ENCODE measurements around the gene C1orf122. TPM values are rescaled to one million over a fixed set of nuclear protein-coding genes. Genes with fewer than 3 reads are reported as not detected.

The C1orf122 gene
- total and polyA plus RNA-seq, 4 donors: 19.5 to 110 (median 89.9) TPM

DNA sequence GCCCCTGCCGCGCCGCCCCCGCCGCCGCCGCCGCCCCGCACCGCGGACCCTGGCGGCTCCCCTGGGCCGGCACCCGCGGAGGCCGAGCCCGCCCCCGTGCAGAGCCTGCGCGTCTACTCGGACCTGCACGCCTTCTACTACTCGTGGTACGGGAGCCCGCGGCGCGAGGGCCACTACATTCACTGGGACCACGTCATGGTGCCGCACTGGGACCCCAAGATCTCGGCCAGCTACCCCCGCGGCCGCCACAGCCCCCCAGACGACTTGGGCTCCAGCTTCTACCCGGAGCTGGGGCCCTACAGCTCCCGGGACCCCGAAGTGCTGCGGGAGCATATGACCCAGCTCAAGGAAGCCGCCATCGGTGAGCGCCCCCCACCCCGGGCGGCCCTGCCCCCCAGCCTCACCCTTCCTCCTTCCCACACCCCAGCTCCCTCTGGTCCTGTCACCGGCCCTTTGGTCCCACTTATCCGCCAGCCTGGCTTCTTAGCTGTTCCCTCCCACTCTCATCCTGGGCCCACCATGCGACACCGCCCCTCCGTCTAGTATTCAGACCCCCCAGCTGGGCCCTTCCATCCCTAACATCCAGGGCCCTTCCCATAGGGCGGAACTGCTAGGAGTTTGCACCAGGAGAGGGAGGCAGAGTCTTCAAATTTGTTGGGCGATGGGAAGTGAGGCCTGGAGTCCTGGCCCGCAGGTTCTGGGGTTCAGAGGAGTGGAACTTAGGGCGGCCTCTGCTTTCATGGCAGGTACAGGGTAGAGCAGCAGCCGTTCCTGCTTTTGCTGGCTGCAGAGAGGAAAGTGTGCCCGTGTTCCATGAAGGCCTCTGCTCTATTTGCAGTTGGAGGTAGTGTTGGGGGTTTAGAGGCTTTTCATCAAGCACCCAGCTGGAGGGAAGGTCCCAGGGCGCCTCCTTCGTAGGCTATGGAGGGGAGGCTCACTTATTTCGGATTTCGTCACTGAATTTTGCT is 12.9 kb upstream of the C1orf122 start:
- Histone ChIP-seq H3K27me3 (ENCODE audit: control insufficient read depth, insufficient read depth, low read length) (no peaks in the 10 kb centered on the region), H3K36me3 (ENCODE audit: control insufficient read depth, insufficient read depth, low read length) (peaks cover 31% of the 10 kb centered on the region), H3K4me3 (ENCODE audit: low read depth, low read length) (peak overlapping the region; percentile 29), H3K9me3 (ENCODE audit: control insufficient read depth, insufficient read depth, low read length) (no peaks in the 10 kb centered on the region), H3K4me1 (ENCODE audit: control insufficient read depth, insufficient read depth, low read length) (peaks cover 26% of the 10 kb centered on the region), H3K27ac (ENCODE audit: low read depth, low read length) (no peak overlapping the region)
- peak in 2 of 6 donors; percentile 52 to 55 for DNase-seq (ENCODE audit: low read depth in 4 of 6, low spot score in 6 of 6)
- WGBS (ENCODE audit: insufficient coverage): 6% methylated on average over 56 of the region's 59 CpGs

GRCh38 chr1:37795340-37796125 is 12.1 kb upstream of the C1orf122 start:
- Histone ChIP-seq H3K4me3 (ENCODE audit: low read depth, low read length) (peak overlapping the region; percentile 29), H3K9me3 (ENCODE audit: control insufficient read depth, insufficient read depth, low read length) (no peaks in the 10 kb centered on the region), H3K27ac (ENCODE audit: low read depth, low read length) (no peak overlapping the region), H3K27me3 (ENCODE audit: control insufficient read depth, insufficient read depth, low read length) (no peaks in the 10 kb centered on the region), H3K4me1 (ENCODE audit: control insufficient read depth, insufficient read depth, low read length) (peaks cover 26% of the 10 kb centered on the region), H3K36me3 (ENCODE audit: control insufficient read depth, insufficient read depth, low read length) (peaks cover 39% of the 10 kb centered on the region)
- 31% methylated on average over 21 of the region's 22 CpGs for WGBS (ENCODE audit: insufficient coverage)
- peak in 2 of 6 donors; percentile 29 to 60 for DNase-seq (ENCODE audit: low read depth in 4 of 6, low spot score in 6 of 6)

DNA sequence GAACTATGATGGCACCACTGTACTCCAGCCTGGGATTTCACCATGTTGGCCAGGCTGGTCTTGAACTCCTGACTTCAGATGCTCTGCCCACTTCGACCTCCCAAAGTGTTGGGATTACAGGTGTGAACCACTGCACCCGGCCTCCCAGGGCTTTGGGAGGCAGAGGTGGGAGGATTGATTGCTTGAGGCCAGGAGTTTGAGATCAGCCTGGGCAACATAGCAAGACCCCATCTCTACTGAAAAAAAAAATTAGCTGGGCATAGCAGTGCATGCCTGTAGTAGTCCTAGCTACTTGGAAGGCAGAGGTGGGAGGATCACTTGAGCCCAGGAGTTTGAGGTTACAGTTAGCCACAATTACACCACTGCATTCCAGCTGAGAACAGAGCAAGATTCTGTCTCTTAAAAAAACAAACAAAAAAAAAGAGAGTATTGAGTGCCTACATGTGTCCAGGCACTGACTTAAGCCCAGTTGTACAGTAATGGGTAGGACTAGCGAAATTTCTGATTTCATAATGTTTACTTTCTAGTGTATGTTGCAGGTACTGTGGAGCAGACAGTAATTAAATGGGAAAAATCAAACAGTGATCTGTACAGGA is 9.7 kb upstream of the C1orf122 start:
- no peak for DNase-seq (ENCODE audit: low read depth in 4 of 6, low spot score in 6 of 6)
- Histone ChIP-seq H3K4me3 (ENCODE audit: low read depth, low read length) (no peak overlapping the region), H3K27ac (ENCODE audit: low read depth, low read length) (no peak overlapping the region), H3K36me3 (ENCODE audit: control insufficient read depth, insufficient read depth, low read length) (peaks cover 54% of the 10 kb centered on the region), H3K9me3 (ENCODE audit: control insufficient read depth, insufficient read depth, low read length) (no peaks in the 10 kb centered on the region), H3K27me3 (ENCODE audit: control insufficient read depth, insufficient read depth, low read length) (no peaks in the 10 kb centered on the region), H3K4me1 (ENCODE audit: control insufficient read depth, insufficient read depth, low read length) (peaks cover 25% of the 10 kb centered on the region)
- 93% methylated on average over 3 of the region's 3 CpGs for WGBS (ENCODE audit: insufficient coverage)

GRCh38 chr1:37802439-37802838 is 5.2 kb upstream of the C1orf122 start:
- Histone ChIP-seq H3K4me1 (ENCODE audit: control insufficient read depth, insufficient read depth, low read length) (peaks cover 10% of the 10 kb centered on the region), H3K27ac (ENCODE audit: low read depth, low read length) (no peak overlapping the region), H3K4me3 (ENCODE audit: low read depth, low read length) (no peak overlapping the region), H3K36me3 (ENCODE audit: control insufficient read depth, insufficient read depth, low read length) (peaks cover 74% of the 10 kb centered on the region), H3K9me3 (ENCODE audit: control insufficient read depth, insufficient read depth, low read length) (no peaks in the 10 kb centered on the region), H3K27me3 (ENCODE audit: control insufficient read depth, insufficient read depth, low read length) (no peaks in the 10 kb centered on the region)
- no peak for DNase-seq (ENCODE audit: low read depth in 4 of 6, low spot score in 6 of 6)
- WGBS (ENCODE audit: insufficient coverage): 83% methylated on average over 1 of the region's 1 CpG

- 18% methylated on average over 8 of the region's 9 CpGs for WGBS (ENCODE audit: insufficient coverage)
- no peak for DNase-seq (ENCODE audit: low read depth in 4 of 6, low spot score in 6 of 6)
- no peak overlapping the region for H3K27ac ChIP-seq (ENCODE audit: low read depth, low read length)
- H3K27me3 ChIP-seq (ENCODE audit: control insufficient read depth, insufficient read depth, low read length): no peaks in the 10 kb centered on the region
- peaks cover 23% of the 10 kb centered on the region for H3K4me1 ChIP-seq (ENCODE audit: control insufficient read depth, insufficient read depth, low read length)
- H3K9me3 ChIP-seq (ENCODE audit: control insufficient read depth, insufficient read depth, low read length): no peaks in the 10 kb centered on the region
- peaks cover 34% of the 10 kb centered on the region for H3K36me3 ChIP-seq (ENCODE audit: control insufficient read depth, insufficient read depth, low read length)
- H3K4me3 ChIP-seq (ENCODE audit: low read depth, low read length): peak overlapping the region; percentile 70
Observed at GRCh38 chr1:37807220-37807554, 403 bp upstream of the C1orf122 start.

DNA sequence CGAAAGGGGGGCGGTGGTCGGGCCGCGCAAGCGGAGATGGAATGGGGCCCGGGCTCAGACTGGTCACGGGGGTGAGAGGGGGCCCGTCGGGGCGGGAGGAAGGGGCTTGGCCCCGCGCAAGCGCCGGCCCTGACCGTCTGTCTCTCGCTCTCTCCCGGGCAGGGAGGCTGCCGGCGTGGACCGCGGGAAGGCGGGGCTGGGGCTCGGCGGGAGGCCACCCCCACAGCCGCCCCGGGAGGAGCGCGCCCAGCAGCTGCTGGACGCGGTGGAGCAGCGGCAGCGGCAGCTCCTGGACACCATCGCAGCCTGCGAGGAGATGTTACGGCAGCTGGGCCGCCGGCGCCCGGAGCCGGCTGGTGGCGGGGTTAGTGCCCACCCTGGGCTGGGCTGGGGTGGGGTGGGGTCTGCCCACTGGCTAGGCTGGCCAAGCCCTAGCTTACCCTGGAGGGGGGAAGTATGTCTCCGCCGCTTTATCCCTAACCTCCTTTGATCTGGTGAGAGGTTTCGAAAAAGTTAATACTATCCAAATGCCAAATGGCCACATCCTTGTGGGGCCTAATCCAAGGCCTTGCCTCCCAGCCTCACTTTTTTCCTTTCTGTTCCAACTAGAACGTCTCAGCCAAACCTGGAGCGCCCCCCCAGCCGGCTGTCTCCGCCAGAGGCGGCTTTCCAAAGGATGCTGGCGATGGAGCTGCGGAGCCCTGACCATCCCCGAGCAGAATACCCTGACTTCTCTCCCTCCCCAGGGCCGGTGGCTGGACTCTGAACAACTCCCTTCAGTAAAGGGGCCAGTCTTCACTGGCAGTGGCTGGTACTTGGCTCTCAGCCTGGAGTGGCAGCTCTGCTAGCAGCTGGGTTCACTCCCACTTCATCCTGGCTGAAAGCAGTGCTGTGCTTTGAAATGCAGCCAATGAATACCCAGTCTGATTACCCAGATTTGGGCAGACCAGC is 1.1 kb downstream of the C1orf122 start:
- Histone ChIP-seq H3K4me1 (ENCODE audit: control insufficient read depth, insufficient read depth, low read length) (peaks cover 23% of the 10 kb centered on the region), H3K27ac (ENCODE audit: low read depth, low read length) (peak overlapping the region; percentile 95), H3K36me3 (ENCODE audit: control insufficient read depth, insufficient read depth, low read length) (peaks cover 24% of the 10 kb centered on the region), H3K27me3 (ENCODE audit: control insufficient read depth, insufficient read depth, low read length) (no peaks in the 10 kb centered on the region), H3K9me3 (ENCODE audit: control insufficient read depth, insufficient read depth, low read length) (no peaks in the 10 kb centered on the region), H3K4me3 (ENCODE audit: low read depth, low read length) (peak overlapping the region; percentile 61)
- peak in 5 of 6 donors; percentile 50 to 95 (median 83) for DNase-seq (ENCODE audit: low read depth in 4 of 6, low spot score in 6 of 6)
- WGBS (ENCODE audit: insufficient coverage): under 1% methylated on average over 48 of the region's 54 CpGs

DNA sequence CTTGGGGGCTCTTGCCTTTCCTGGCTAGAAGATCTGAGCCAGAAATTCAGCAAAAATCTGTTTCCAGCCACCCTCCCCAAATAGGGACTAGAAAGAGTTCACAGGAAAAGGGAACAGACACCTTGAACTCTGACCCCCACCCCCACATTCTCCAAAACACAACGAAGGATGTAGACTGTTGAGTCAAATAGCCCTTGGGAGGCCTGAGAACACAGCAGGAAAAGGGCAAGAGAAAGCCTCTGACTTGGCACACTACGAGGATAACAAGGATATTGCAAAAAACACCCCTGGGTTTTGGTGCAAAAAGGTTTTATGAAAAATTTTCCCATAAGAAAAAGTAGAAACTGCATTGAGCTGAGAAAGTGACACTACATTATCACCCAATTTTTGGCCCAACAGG is 2.4 kb downstream of the C1orf122 start:
- no CpG with 5 or more reads among the region's 2 CpGs for WGBS (ENCODE audit: insufficient coverage)
- Histone ChIP-seq H3K4me3 (ENCODE audit: low read depth, low read length) (no peak overlapping the region), H3K9me3 (ENCODE audit: control insufficient read depth, insufficient read depth, low read length) (no peaks in the 10 kb centered on the region), H3K27me3 (ENCODE audit: control insufficient read depth, insufficient read depth, low read length) (no peaks in the 10 kb centered on the region), H3K36me3 (ENCODE audit: control insufficient read depth, insufficient read depth, low read length) (peaks cover 19% of the 10 kb centered on the region), H3K27ac (ENCODE audit: low read depth, low read length) (no peak overlapping the region), H3K4me1 (ENCODE audit: control insufficient read depth, insufficient read depth, low read length) (peaks cover 23% of the 10 kb centered on the region)
- no peak for DNase-seq (ENCODE audit: low read depth in 4 of 6, low spot score in 6 of 6)

DNA sequence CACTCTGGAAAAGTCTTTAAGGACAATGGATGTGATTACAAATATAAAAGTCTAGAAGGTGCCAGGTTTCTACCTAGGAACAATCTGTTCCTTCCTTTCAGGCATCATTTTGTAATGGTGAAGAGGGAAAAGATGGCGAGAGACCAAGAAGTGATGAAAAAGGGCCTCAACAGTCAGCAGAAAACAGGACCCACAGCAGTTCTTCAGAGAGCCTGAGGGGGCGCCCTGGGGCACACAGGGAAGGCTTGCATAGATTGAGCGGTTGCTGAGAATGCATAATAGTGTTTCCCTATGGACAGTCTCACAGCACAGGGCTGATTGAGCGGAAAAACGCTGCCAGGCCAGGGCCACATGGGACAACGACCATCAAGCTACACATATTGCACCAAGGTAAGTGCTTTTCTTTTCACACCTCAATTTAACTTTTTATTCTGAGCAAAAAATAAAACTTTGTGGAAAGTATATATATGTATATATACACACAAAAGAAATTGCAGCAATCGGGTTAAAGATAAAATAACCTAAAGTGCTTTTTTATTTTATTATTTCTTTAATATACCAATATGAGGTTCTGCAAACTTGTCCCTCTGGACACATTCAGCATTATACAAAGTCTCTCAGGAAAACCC is 3.6 kb downstream of the C1orf122 start:
- 3% methylated on average over 5 of the region's 7 CpGs for WGBS (ENCODE audit: insufficient coverage)

More for the DNA sequence above, 3.6 kb downstream of the C1orf122 start:
- H3K4me1 ChIP-seq (ENCODE audit: control insufficient read depth, insufficient read depth, low read length): peaks cover 23% of the 10 kb centered on the region
- peak in 3 of 6 donors; percentile 32 to 91 (median 86) for DNase-seq (ENCODE audit: low read depth in 4 of 6, low spot score in 6 of 6)
- H3K4me3 ChIP-seq (ENCODE audit: low read depth, low read length): no peak overlapping the region
- H3K9me3 ChIP-seq (ENCODE audit: control insufficient read depth, insufficient read depth, low read length): no peaks in the 10 kb centered on the region
- no peak overlapping the region for H3K27ac ChIP-seq (ENCODE audit: low read depth, low read length)
- H3K36me3 ChIP-seq (ENCODE audit: control insufficient read depth, insufficient read depth, low read length): peaks cover 24% of the 10 kb centered on the region
- no peaks in the 10 kb centered on the region for H3K27me3 ChIP-seq (ENCODE audit: control insufficient read depth, insufficient read depth, low read length)

Measured in spinal cord (tissue), 10 donors.